Hepatocyte (in vitro differentiated cells): ENCODE measurements around the gene PCDHGB3. TPM values are rescaled to one million over a fixed set of nuclear protein-coding genes. Genes with fewer than 3 reads are reported as not detected.

Source experiments
- DNase-seq: peaks from one replicate; pipeline ENCODE4 v3.0.0-alpha.2; 2016; ENCODE audit warnings: low spot score
- H2AFZ ChIP-seq: fragments of 200-600 bp; sonication (generic); 2 replicates; pipeline ENCODE4 v1.6.0; 2016; ENCODE audit warnings: antibody characterized with exemption, mild to moderate bottlenecking
- H3K27ac ChIP-seq: fragments of 200-600 bp; sonication (generic); 2 replicates; pipeline ENCODE4 v1.5.1; 2016; ENCODE audit warnings: mild to moderate bottlenecking
- H3K27me3 ChIP-seq: fragments of 200-600 bp; sonication (generic); 2 replicates; pipeline ENCODE4 v1.6.1; 2016
- H3K36me3 ChIP-seq: fragments of 200-600 bp; sonication (generic); replicated peaks from 2 replicates; pipeline ENCODE4 v1.5.1; 2016; ENCODE audit warnings: low read depth; ENCODE audit not compliant: insufficient read depth
- H3K4me1 ChIP-seq: fragments of 200-600 bp; sonication (generic); 2 replicates; pipeline ENCODE4 v1.5.1; 2016; ENCODE audit warnings: mild to moderate bottlenecking, moderate library complexity; ENCODE audit not compliant: insufficient read depth
- H3K4me2 ChIP-seq: fragments of 200-600 bp; sonication (generic); 2 replicates; pipeline ENCODE4 v1.6.0; 2016
- H3K4me3 ChIP-seq: fragments of 200-600 bp; sonication (generic); 2 replicates; pipeline ENCODE4 v1.5.1; 2016; ENCODE audit warnings: mild to moderate bottlenecking
- H3K79me2 ChIP-seq: fragments of 200-600 bp; sonication (generic); 2 replicates; pipeline ENCODE4 v1.6.0; 2017; ENCODE audit warnings: mild to moderate bottlenecking
- H3K9me2 ChIP-seq: fragments of 200-600 bp; sonication (generic); replicated peaks from 2 replicates; pipeline ENCODE4 v1.6.0; 2017; ENCODE audit warnings: mild to moderate bottlenecking; ENCODE audit not compliant: insufficient read depth
- H3K9me3 ChIP-seq: fragments of 200-600 bp; sonication (generic); 2 replicates; pipeline ENCODE4 v1.5.1; 2016; ENCODE audit warnings: low read depth, mild to moderate bottlenecking
- H4K20me1 ChIP-seq: fragments of 200-600 bp; sonication (generic); 2 replicates; pipeline ENCODE4 v1.6.0; 2016; ENCODE audit warnings: mild to moderate bottlenecking; ENCODE audit not compliant: insufficient read depth, poor library complexity, severe bottlenecking
- CTCF ChIP-seq: fragments of 200-600 bp; sonication (generic); IDR thresholded peaks from 2 replicates; pipeline ENCODE4 v1.5.1; 2016; ENCODE audit warnings: antibody characterized with exemption, mild to moderate bottlenecking; ENCODE audit not compliant: poor library complexity
- EZH2 ChIP-seq: fragments of 200-600 bp; sonication (generic); IDR thresholded peaks from 2 replicates; pipeline ENCODE4 v1.6.1; 2016; ENCODE audit warnings: antibody characterized with exemption, mild to moderate bottlenecking, borderline replicate concordance
- EZH2phosphoT487 ChIP-seq: fragments of 200-600 bp; sonication (generic); IDR thresholded peaks from one replicate; pipeline ENCODE4 v1.6.1; 2018; ENCODE audit warnings: antibody characterized with exemption, mild to moderate bottlenecking, low read depth, moderate library complexity; ENCODE audit not compliant: unreplicated experiment, severe bottlenecking
- WGBS: methylation state at CpG from one replicate; pipeline ENCODE4 v1.1.6; 2016; ENCODE audit warnings: low lambda C conversion rate; ENCODE audit errors: missing lambda C conversion rate; 5-methylcytosine and 5-hydroxymethylcytosine counted together
- polyA plus RNA-seq: library from polyadenylated mRNA; unstranded; fragments of >200 nt; fragmentation: Nextera tagmentation; extraction: Ambion mirVana; gene quantifications from 2 replicates; pipeline ENCODE4 v1.2.1, GENCODE V29; 2016
- total RNA-seq: library from RNA; depleted of rRNA; stranded (reverse); fragments of >200 nt; gene quantifications from 2 replicates; pipeline ENCODE4 v1.2.3, GENCODE V29; 2014

The PCDHGB3 gene
- total and polyA plus RNA-seq, 2 experiments from 2014 or later: not detected

GRCh38 chr5:141363952-141364660 lies 5.9 kb upstream of the PCDHGB3 start, which contains the start of gene PCDHGA5:
TSS of gene PCDHGA5 (plus strand) at chr5:141364162. CDS start at chr5:141364331, 169 bp downstream.
- Histone ChIP-seq H3K27me3 (no peaks in the 10 kb centered on the region), H3K36me3 (no peaks in the 10 kb centered on the region), H3K4me1 (no peaks in the 10 kb centered on the region), H3K9me2 (no peaks in the 10 kb centered on the region), H3K79me2 (no peaks in the 10 kb centered on the region), H3K4me3 (no peak within 1 kb of the TSS), H3K4me2 (no peak within 1 kb of the TSS), H4K20me1 (no peaks in the 10 kb centered on the region), H3K27ac (no peak within 1 kb of the TSS), H2AFZ (no peak within 1 kb of the TSS), H3K9me3 (peaks cover 5% of the 10 kb centered on the region)
- DNase-seq: no peak
- 96% methylated on average over 32 of the region's 34 CpGs for WGBS
- no peak for TF ChIP-seq EZH2
- TF ChIP-seq CTCF: no peak
- no peak for TF ChIP-seq EZH2phosphoT487

GRCh38 chr5:141366016-141366896 lies 3.8 kb upstream of the PCDHGB3 start:
- Histone ChIP-seq H3K9me2 (no peaks in the 10 kb centered on the region), H3K9me3 (peaks cover 5% of the 10 kb centered on the region), H3K4me2 (no peak overlapping the region), H3K4me1 (no peaks in the 10 kb centered on the region), H3K36me3 (no peaks in the 10 kb centered on the region), H3K27ac (no peak overlapping the region), H3K27me3 (no peaks in the 10 kb centered on the region), H3K79me2 (no peaks in the 10 kb centered on the region), H2AFZ (no peak overlapping the region), H3K4me3 (no peak overlapping the region), H4K20me1 (no peaks in the 10 kb centered on the region)
- no peak for DNase-seq
- no peak for TF ChIP-seq CTCF
- WGBS: 96% methylated on average over 43 of the region's 46 CpGs

DNA sequence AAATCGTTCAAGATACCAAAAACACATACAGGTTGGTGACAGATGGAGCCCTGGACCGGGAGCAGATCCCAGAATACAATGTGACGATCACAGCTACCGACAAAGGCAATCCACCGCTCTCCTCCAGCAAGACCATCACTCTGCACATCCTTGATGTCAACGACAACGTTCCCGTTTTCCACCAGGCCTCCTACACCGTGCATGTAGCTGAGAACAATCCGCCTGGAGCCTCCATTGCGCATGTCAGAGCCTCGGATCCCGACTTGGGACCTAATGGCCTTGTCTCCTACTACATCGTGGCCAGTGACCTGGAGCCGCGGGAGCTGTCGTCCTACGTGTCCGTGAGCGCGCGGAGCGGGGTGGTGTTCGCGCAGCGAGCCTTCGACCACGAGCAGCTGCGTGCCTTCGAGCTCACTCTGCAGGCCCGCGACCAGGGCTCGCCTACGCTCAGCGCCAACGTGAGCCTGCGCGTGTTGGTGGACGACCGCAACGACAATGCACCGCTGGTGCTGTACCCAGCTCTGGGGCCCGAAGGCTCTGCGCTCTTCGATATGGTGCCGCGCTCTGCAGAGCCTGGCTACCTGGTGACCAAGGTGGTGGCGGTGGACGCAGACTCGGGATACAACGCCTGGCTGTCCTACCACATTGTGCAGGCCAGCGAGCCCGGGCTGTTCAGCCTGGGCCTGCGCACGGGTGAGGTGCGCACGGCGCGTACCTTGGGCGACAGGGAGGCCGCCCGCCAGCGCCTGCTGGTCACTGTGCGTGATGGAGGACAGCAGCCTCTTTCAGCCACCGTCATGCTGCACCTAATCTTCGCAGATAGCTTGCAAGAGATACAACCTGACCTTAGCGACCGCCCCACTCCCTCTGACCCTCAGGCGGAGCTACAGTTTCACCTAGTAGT lies 1.8 kb downstream of the PCDHGB3 start:
- Histone ChIP-seq H3K9me2 (no peaks in the 10 kb centered on the region), H3K79me2 (no peaks in the 10 kb centered on the region), H2AFZ (no peak overlapping the region), H4K20me1 (no peaks in the 10 kb centered on the region), H3K4me3 (no peak overlapping the region), H3K27me3 (no peaks in the 10 kb centered on the region), H3K4me1 (no peaks in the 10 kb centered on the region), H3K9me3 (no peaks in the 10 kb centered on the region), H3K36me3 (no peaks in the 10 kb centered on the region), H3K27ac (no peak overlapping the region), H3K4me2 (no peak overlapping the region)
- DNase-seq: no peak
- TF ChIP-seq EZH2phosphoT487 (no peak), EZH2 (no peak), CTCF (no peak)
- 97% methylated on average over 65 of the region's 69 CpGs for WGBS
